Rectal smooth muscle tissue (tissue), 1 donor: ENCODE results near the gene B3GALNT2.

Experiments used
- H3K27ac ChIP-seq: one replicate; pipeline ENCODE4 v1.7.0; 2013; ENCODE audit warnings: low read depth, low read length, inconsistent platforms
- H3K27me3 ChIP-seq: one replicate; pipeline ENCODE4 v1.7.0; 2013; ENCODE audit warnings: low read length; ENCODE audit not compliant: control insufficient read depth, insufficient read depth
- H3K36me3 ChIP-seq: one replicate; pipeline ENCODE4 v1.7.0; 2013; ENCODE audit warnings: low read length; ENCODE audit not compliant: control insufficient read depth, insufficient read depth
- H3K4me1 ChIP-seq: one replicate; pipeline ENCODE4 v1.7.0; 2013; ENCODE audit warnings: low read length; ENCODE audit not compliant: control insufficient read depth, insufficient read depth
- H3K4me3 ChIP-seq: one replicate; pipeline ENCODE4 v1.7.0; 2013; ENCODE audit warnings: low read length
- H3K9ac ChIP-seq: one replicate; pipeline ENCODE4 v1.7.0; 2013; ENCODE audit warnings: low read length

B3GALNT2 gene

GRCh38 chr1:235411489-235412486, 92.5 kb downstream of the B3GALNT2 start:
- Histone ChIP-seq H3K9ac (no peak overlapping the region), H3K36me3 (peaks cover 2% of the 10 kb centered on the region), H3K27ac (no peak overlapping the region), H3K4me1 (no peaks in the 10 kb centered on the region), H3K4me3 (no peak overlapping the region), H3K27me3 (no peaks in the 10 kb centered on the region)

GRCh38 chr1:235410467-235410866, 93.8 kb downstream of the B3GALNT2 start:
- no peaks in the 10 kb centered on the region for H3K27me3 ChIP-seq
- H3K9ac ChIP-seq: no peak overlapping the region

DNA sequence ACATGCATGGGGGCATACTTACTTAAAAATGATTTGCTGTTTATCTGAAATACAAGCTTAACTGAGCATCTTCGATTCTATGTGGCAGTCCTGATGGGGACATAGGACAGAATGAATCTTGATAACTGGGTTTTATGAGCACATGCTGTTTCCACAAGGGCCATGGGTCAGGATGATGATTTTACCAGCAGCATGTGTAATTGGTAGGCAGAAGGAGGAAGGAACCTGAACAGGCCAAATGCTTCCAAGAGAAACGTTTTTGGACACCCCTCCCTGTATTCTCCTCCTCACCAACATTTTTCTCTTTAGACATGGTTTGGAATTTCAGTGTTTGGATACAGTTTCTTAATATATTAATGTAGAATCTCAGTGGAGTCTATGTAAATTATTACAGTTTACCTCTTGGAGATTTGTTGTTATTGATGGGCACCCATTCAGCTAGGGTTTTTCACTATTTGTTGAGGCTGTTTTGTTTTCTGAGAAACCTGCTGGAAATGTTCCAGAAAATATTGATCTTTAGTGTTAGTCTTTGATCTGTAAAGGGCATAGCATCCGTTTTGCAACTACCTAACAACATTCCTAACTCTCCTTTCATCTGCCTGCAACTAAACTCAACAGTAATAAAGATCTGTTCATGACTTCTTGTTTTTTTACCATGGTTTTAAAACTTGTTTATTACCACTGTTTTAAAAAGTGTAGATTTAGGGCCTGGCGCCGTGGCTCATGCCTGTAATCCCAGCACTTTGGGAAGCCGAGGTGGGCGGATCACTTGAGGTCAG, 95.0 kb downstream of the B3GALNT2 start:
- H3K9ac ChIP-seq: no peak overlapping the region
- no peak overlapping the region for H3K27ac ChIP-seq
- no peaks in the 10 kb centered on the region for H3K27me3 ChIP-seq
- H3K36me3 ChIP-seq: peaks cover 2% of the 10 kb centered on the region
- H3K4me1 ChIP-seq: no peaks in the 10 kb centered on the region
- no peak overlapping the region for H3K4me3 ChIP-seq

More at GRCh38 chr1:235410467-235410866, 93.8 kb downstream of the B3GALNT2 start:
- no peak overlapping the region for H3K4me3 ChIP-seq
- peaks cover 5% of the 10 kb centered on the region for H3K36me3 ChIP-seq
- H3K4me1 ChIP-seq: no peaks in the 10 kb centered on the region
- no peak overlapping the region for H3K27ac ChIP-seq

GRCh38 chr1:235408503-235408960, 95.7 kb downstream of the B3GALNT2 start:
- H3K27me3 ChIP-seq: no peaks in the 10 kb centered on the region
- no peak overlapping the region for H3K27ac ChIP-seq
- H3K9ac ChIP-seq: no peak overlapping the region
- peaks cover 4% of the 10 kb centered on the region for H3K36me3 ChIP-seq
- H3K4me3 ChIP-seq: no peak overlapping the region
- H3K4me1 ChIP-seq: no peaks in the 10 kb centered on the region

GRCh38 chr1:235407419-235407818, 96.8 kb downstream of the B3GALNT2 start:
- Histone ChIP-seq H3K9ac (no peak overlapping the region), H3K36me3 (peaks cover 5% of the 10 kb centered on the region), H3K27me3 (no peaks in the 10 kb centered on the region), H3K4me1 (no peaks in the 10 kb centered on the region), H3K27ac (no peak overlapping the region), H3K4me3 (no peak overlapping the region)

GRCh38 chr1:235404190-235404589, 100.1 kb downstream of the B3GALNT2 start:
- Histone ChIP-seq H3K4me1 (no peaks in the 10 kb centered on the region), H3K4me3 (no peak overlapping the region), H3K36me3 (peaks cover 5% of the 10 kb centered on the region), H3K9ac (no peak overlapping the region), H3K27me3 (no peaks in the 10 kb centered on the region), H3K27ac (no peak overlapping the region)

DNA sequence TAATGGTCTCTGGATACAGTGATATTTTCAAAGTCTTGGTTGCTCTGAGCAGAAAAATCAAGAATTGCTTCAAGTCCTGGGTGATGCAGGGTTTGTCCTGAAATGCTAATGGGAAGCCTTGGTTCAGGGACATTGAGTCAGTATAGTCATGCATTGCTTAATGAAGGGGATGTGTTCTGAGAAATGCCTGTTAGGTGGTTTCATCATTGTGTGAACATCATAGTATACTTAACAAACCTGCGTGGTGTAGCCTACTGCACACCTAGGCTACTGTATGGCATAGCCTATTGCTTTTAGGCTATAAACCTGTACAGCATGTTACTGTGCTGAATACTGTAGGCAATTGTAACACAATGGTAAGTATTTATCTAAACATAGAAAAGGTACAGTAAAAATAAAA, 100.7 kb downstream of the B3GALNT2 start:
- H3K36me3 ChIP-seq: peaks cover 5% of the 10 kb centered on the region
- H3K4me1 ChIP-seq: no peaks in the 10 kb centered on the region
- no peak overlapping the region for H3K9ac ChIP-seq
- no peak overlapping the region for H3K27ac ChIP-seq
- no peaks in the 10 kb centered on the region for H3K27me3 ChIP-seq
- H3K4me3 ChIP-seq: no peak overlapping the region

DNA sequence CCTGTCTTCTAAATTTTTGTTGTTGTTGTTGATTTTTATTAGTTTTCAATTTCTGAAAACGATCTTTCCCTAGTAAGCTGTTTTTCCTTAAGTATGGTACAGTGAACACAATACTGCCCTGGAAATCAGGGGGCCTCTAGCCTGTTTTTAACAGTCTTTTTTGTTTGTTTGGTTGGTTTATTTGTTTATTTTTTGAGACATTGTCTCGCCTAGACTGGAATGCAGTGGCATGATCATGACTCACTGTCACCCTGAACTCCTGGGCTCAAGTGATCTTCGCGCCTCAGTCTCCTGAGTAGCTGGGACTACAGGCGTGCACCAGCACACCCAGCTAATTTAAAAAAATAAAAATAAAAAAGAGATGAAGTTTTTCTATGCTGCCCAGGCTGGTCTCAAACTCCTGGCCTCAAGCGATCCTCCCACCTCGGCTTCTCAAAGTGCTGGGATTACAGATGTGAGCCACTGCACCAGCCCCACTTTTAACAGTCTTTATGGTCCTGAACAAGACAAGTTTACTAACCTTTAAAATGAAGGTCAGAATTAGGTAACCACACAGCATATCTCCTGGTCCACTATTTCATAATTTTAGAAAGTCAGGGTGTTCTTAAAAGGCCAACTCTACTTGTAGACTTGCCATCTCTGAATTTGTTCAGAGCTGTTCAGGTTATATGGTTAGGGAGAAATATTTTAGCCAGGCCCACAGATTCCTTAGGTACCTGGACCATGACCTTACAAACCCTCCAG, 101.6 kb downstream of the B3GALNT2 start:
- Histone ChIP-seq H3K4me3 (no peak overlapping the region), H3K36me3 (peaks cover 5% of the 10 kb centered on the region), H3K4me1 (no peaks in the 10 kb centered on the region), H3K9ac (no peak overlapping the region), H3K27me3 (no peaks in the 10 kb centered on the region), H3K27ac (no peak overlapping the region)

DNA sequence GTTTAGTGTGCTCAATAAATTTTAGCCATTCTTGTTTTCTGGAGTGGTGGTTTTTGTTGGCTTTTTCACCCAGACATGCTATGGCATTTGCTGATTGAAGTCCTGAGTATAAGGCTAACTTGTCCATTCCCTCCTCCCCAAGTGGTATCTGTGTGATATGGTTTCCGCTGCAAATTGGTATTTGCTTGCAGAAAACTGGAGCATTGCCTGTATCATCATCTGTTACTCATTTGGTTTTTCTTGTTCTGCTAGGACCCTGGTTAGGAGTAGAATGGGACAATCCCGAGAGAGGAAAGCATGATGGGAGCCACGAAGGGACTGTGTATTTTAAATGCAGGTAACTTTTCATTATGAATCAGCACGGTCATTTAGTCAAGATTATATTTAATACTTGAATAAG, 103.0 kb downstream of the B3GALNT2 start:
- no peak overlapping the region for H3K27ac ChIP-seq
- no peaks in the 10 kb centered on the region for H3K4me1 ChIP-seq
- H3K36me3 ChIP-seq: peaks cover 5% of the 10 kb centered on the region
- H3K27me3 ChIP-seq: no peaks in the 10 kb centered on the region
- no peak overlapping the region for H3K9ac ChIP-seq
- no peak overlapping the region for H3K4me3 ChIP-seq
